Vagina (tissue), 2 donors: ENCODE measurements around the gene DDX52. TPM values are rescaled to one million over a fixed set of nuclear protein-coding genes. Genes with fewer than 3 reads are reported as not detected.

Source experiments
- DNase-seq, 2 donors: peaks; one replicate each; pipeline ENCODE4 v3.0.0-alpha.2; 2017; ENCODE audit errors: extremely low spot score in 2 of 2
- H3K27ac ChIP-seq: fragments of 200-600 bp; sonication (generic); one replicate; pipeline ENCODE4 v1.5.1; 2019
- H3K27me3 ChIP-seq: fragments of 200-600 bp; sonication (generic); one replicate; pipeline ENCODE4 v1.5.1; 2019
- H3K36me3 ChIP-seq, 2 donors: fragments of 200-600 bp; sonication (generic); one replicate each; pipeline ENCODE4 v1.5.1; 2017 to 2019
- H3K4me1 ChIP-seq: fragments of 200-600 bp; sonication (generic); one replicate; pipeline ENCODE4 v1.5.1; 2019
- H3K4me3 ChIP-seq, 2 donors: fragments of 200-600 bp; sonication (generic); 1 replicate in 1 of 2; 2 replicates in 1 of 2; pipeline ENCODE4 v1.5.1; 2016 to 2019
- H3K9me3 ChIP-seq: fragments of 200-600 bp; sonication (generic); one replicate; pipeline ENCODE4 v1.5.1; 2019
- POLR2A ChIP-seq, 2 donors: fragments of 450-650 bp; IDR thresholded peaks; one replicate each; pipeline ENCODE4 v1.6.1; 2017; ENCODE audit warnings: antibody characterized with exemption in 2 of 2, mild to moderate bottlenecking in 2 of 2, moderate library complexity in 2 of 2
- POLR2AphosphoS5 ChIP-seq, 2 donors: sonication (generic); formaldehyde crosslinking; IDR thresholded peaks; one replicate each; pipeline ENCODE4 v1.9.0; 2017; ENCODE audit warnings: antibody characterized with exemption in 2 of 2, mild to moderate bottlenecking in 2 of 2, low read depth in 1 of 2; ENCODE audit not compliant: insufficient read depth in 1 of 2
- intact Hi-C: fragments of 100-400 bp; cut with DNase I; formaldehyde crosslinking; loops from one replicate; pipeline ENCODE4 v1.15.1; 2023
- total RNA-seq: library from RNA; depleted of rRNA; stranded (reverse); fragments of >200 nt; gene quantifications from one replicate; pipeline ENCODE4 v1.2.3, GENCODE V29; 2016
- TF ChIP-seq, protein P1 (sequence below), 3 experiments: fragments of 450-650 bp in 2 of 3; fragments of 200-600 bp in 1 of 3; sonication (generic) in 1 of 3; IDR thresholded peaks; one replicate each; pipeline ENCODE4 v1.5.1; 2017 to 2019; ENCODE audit warnings: antibody characterized with exemption in 3 of 3, mild to moderate bottlenecking in 2 of 3, moderate library complexity in 2 of 3

Gene DDX52
- total RNA-seq, 1 donor from 2014 or later: 20.1 TPM

DNA sequence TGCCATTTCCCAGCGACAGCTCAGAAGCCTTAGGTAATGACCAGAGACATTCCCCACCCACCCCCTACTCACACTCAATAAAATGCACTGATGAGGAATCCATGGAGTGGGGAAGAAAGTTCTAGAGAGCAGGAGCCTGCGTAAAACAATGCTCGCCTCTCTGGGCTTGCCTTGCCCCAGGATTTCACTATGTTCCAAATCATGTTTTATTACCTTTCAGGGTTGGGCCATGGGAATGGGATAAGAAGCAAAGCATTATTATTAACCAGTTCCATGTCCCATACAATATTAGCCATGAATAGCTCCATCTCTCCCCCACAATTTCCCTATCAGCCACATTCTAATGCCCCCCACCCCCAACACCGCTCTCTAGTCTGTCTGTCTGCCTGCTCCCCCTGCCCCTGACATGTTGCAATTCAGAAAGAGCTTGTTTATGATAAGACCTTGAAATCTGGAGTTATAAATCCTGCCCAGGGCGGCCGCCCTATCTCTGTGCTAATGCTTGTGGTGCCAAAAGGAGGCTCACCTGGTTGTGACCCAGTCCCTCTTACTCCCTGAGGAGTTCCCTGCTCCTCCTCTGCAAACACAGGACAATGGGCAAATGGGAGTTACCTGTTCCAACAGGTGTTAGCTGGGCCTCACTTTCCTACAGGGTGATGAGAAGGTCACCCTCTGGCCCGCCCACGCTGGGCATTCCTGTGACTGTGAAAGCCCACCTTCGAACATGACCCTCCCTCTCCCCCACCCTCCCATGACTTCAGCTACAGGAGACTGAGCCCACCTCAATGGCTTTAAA is 28.0 kb upstream of the DDX52 start:
- intact Hi-C loops: no loop called here
- Histone ChIP-seq H3K27me3 (no peaks in the 10 kb centered on the region), H3K36me3 (no peaks in the 10 kb centered on the region), H3K27ac (no peak overlapping the region), H3K9me3 (no peaks in the 10 kb centered on the region), H3K4me3 (no peak overlapping the region), H3K4me1 (no peaks in the 10 kb centered on the region)
- peak in 1 of 2 donors; percentile 52 for DNase-seq
- TF ChIP-seq POLR2AphosphoS5 (IDR thresholded peaks at IDR 0.05; ENCODE audit: insufficient read depth in 1 of 2, low read depth in 1 of 2) (no peak), POLR2A (IDR thresholded peaks at IDR 0.05) (no peak)
- TF ChIP-seq, protein P1, sequence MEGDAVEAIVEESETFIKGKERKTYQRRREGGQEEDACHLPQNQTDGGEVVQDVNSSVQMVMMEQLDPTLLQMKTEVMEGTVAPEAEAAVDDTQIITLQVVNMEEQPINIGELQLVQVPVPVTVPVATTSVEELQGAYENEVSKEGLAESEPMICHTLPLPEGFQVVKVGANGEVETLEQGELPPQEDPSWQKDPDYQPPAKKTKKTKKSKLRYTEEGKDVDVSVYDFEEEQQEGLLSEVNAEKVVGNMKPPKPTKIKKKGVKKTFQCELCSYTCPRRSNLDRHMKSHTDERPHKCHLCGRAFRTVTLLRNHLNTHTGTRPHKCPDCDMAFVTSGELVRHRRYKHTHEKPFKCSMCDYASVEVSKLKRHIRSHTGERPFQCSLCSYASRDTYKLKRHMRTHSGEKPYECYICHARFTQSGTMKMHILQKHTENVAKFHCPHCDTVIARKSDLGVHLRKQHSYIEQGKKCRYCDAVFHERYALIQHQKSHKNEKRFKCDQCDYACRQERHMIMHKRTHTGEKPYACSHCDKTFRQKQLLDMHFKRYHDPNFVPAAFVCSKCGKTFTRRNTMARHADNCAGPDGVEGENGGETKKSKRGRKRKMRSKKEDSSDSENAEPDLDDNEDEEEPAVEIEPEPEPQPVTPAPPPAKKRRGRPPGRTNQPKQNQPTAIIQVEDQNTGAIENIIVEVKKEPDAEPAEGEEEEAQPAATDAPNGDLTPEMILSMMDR (IDR thresholded peaks at IDR 0.05): no peak

DNA sequence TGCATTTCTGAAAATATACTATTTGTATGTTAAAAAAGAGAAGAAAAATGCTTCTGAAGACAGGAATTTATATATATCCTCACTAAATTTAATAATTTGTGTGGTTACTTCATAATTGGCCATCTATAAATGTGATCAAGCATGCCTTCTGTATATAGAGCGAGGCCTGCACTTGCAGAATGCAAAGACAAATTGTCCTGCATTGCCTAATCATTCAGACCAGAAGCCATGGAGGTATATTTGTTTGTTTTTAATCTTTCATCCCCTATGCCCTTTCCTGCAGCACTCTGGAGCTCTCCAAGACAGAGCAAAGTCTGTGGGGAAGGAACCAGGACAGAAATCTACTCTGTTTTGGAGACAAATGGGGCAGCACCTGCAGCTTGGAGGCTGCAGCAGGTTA is 23.8 kb upstream of the DDX52 start:
- DNase-seq: no peak
- TF ChIP-seq POLR2AphosphoS5 (IDR thresholded peaks at IDR 0.05; ENCODE audit: insufficient read depth in 1 of 2, low read depth in 1 of 2): no peak
- TF ChIP-seq, protein P1 (IDR thresholded peaks at IDR 0.05): no peak
- TF ChIP-seq POLR2A (IDR thresholded peaks at IDR 0.05): no peak
- H3K36me3 ChIP-seq: no peaks in the 10 kb centered on the region
- H3K9me3 ChIP-seq: no peaks in the 10 kb centered on the region
- no peak overlapping the region for H3K4me3 ChIP-seq
- H3K27me3 ChIP-seq: no peaks in the 10 kb centered on the region
- no peak overlapping the region for H3K27ac ChIP-seq
- H3K4me1 ChIP-seq: no peaks in the 10 kb centered on the region
- intact Hi-C loops: no loop called here

DNA sequence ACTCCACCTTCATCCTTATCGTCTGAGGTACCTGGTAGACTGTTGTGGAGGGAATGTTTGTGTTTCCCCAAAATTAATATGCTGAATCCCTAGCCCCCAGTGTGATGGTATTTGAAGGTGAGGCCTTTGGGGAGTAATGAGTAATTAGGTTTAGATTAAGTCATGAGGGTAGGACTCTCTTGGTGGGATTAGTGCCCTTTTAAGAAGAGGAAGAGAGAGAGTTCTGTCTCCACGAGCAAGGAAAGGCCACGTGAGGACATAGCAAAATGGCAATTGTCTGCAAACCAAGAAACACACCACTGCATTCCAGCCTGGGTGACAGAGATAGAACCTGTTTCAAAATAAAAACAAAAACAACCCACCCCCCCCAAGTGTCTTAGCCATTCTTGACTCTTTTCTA is 21.0 kb upstream of the DDX52 start:
- Histone ChIP-seq H3K27me3 (no peaks in the 10 kb centered on the region), H3K27ac (no peak overlapping the region), H3K4me3 (no peak overlapping the region), H3K36me3 (no peaks in the 10 kb centered on the region), H3K9me3 (no peaks in the 10 kb centered on the region), H3K4me1 (no peaks in the 10 kb centered on the region)
- intact Hi-C loops: no loop called here
- no peak for TF ChIP-seq POLR2AphosphoS5 (IDR thresholded peaks at IDR 0.05; ENCODE audit: insufficient read depth in 1 of 2, low read depth in 1 of 2)
- TF ChIP-seq, protein P1 (IDR thresholded peaks at IDR 0.05): no peak
- TF ChIP-seq POLR2A (IDR thresholded peaks at IDR 0.05): no peak
- no peak for DNase-seq

DNA sequence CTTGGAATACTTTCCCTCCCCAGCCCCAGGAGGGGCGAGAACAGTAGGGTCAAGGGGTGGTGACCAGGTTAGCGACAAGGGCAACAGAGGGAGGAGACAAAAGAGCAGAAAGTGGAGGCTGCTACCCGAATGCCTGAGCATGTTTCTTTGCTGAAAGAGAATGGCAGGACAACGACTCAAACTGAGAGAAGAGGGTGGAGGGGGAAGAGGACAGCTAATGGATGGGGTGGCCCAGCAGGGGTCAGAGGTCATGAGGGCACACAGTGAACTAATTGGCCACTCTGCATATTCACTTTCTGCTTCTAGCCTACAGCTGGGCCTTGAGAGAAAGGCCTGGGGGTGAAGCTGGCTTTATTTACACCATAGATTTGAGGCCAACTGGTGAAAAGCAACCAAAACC is 19.1 kb upstream of the DDX52 start:
- Histone ChIP-seq H3K27me3 (no peaks in the 10 kb centered on the region), H3K4me3 (no peak overlapping the region), H3K4me1 (no peaks in the 10 kb centered on the region), H3K27ac (no peak overlapping the region), H3K9me3 (no peaks in the 10 kb centered on the region), H3K36me3 (no peaks in the 10 kb centered on the region)
- no peak for DNase-seq
- no peak for TF ChIP-seq POLR2A (IDR thresholded peaks at IDR 0.05)
- TF ChIP-seq POLR2AphosphoS5 (IDR thresholded peaks at IDR 0.05; ENCODE audit: insufficient read depth in 1 of 2, low read depth in 1 of 2): no peak
- TF ChIP-seq, protein P1 (IDR thresholded peaks at IDR 0.05): no peak
- intact Hi-C loops: no loop called here

DNA sequence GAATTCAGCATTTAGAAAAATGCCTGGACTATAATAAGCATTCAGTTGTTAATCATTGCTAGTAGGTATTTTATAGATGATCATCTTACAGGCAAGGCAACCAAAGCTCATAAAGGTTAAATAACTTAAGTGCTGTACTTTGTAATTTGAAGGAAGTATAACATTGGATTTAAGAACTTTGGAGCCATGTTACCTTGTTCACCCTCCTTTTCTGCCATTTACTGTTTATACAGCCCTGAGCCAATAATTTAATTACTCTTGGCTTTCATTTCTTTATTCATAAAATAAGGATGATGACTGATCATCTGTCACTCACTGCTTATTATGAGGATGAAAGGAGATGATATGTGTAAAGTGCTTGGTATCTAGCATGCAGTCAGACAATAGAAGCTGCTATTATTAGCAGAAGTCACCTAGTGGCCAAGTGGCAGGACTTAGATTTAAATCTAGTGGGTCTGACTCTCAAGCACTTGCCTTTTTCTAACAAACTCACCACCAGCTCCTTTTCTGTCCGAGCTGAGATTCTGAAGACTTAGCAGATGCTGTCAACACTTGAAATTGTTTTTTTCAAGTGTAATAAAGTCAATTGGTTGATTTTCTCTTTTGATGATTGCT is 18.3 kb upstream of the DDX52 start:
- Histone ChIP-seq H3K36me3 (no peaks in the 10 kb centered on the region), H3K27ac (no peak overlapping the region), H3K4me1 (no peaks in the 10 kb centered on the region), H3K4me3 (no peak overlapping the region), H3K27me3 (no peaks in the 10 kb centered on the region), H3K9me3 (no peaks in the 10 kb centered on the region)
- TF ChIP-seq POLR2A (IDR thresholded peaks at IDR 0.05): no peak
- TF ChIP-seq, protein P1 (IDR thresholded peaks at IDR 0.05): no peak
- DNase-seq: no peak
- intact Hi-C loops: no loop called here
